Ovary (tissue), 9 donors: ENCODE data around the gene COPS4. TPM values are rescaled to one million over a fixed set of nuclear protein-coding genes. Genes with fewer than 3 reads are reported as not detected.
A peak's percentile ranks its signal among the peaks of the same experiment; 100 is the strongest.

Source experiments
- DNase-seq, 5 donors: peaks; one replicate each; pipeline ENCODE4 v3.0.0-alpha.2; 2019 to 2020
- H3K27ac ChIP-seq, 2 donors: fragments of 200-600 bp; one replicate each; pipeline versions ENCODE4 v1.5.1 to v1.8.0; 2019 to 2022
- H3K27me3 ChIP-seq: fragments of 200-600 bp; one replicate; pipeline ENCODE4 v1.8.0; 2022
- H3K36me3 ChIP-seq: fragments of 200-600 bp; sonication (generic); one replicate; pipeline ENCODE4 v1.5.1; 2019
- H3K4me1 ChIP-seq: one replicate; pipeline ENCODE4 v1.8.1; 2013; ENCODE audit warnings: mild to moderate bottlenecking, moderate library complexity; ENCODE audit not compliant: insufficient read depth
- H3K4me3 ChIP-seq: fragments of 200-600 bp; sonication (generic); one replicate; pipeline ENCODE4 v1.5.1; 2017
- H3K9me3 ChIP-seq, 2 donors: fragments of 200-600 bp in 1 of 2; sonication (generic) in 1 of 2; one replicate each; pipeline versions ENCODE4 v1.5.1 to v1.8.1; 2013 to 2019; ENCODE audit warnings: mild to moderate bottlenecking in 1 of 2, moderate library complexity in 1 of 2
- CTCF ChIP-seq, 3 donors: fragments of 450-650 bp in 2 of 3; fragments of 200-600 bp in 1 of 3; IDR thresholded peaks; one replicate each; pipeline versions ENCODE4 v1.5.1 to v1.8.0; 2016 to 2022; ENCODE audit warnings: antibody characterized with exemption in 3 of 3, mild to moderate bottlenecking in 1 of 3
- EP300 ChIP-seq: sonication (generic); formaldehyde crosslinking; IDR thresholded peaks from one replicate; pipeline ENCODE4 v1.6.1; 2017; ENCODE audit warnings: antibody characterized with exemption
- POLR2A ChIP-seq: fragments of 450-650 bp; IDR thresholded peaks from one replicate; pipeline ENCODE4 v1.6.1; 2017; ENCODE audit warnings: antibody characterized with exemption, mild to moderate bottlenecking, moderate library complexity
- WGBS, 3 donors: extraction: QIAGEN DNeasy Blood & Tissue Kit in 1 of 3; methylation state at CpG; one replicate each; pipeline versions ENCODE4 v1.1.5 to v1.1.7; 2013 to 2017; 5-methylcytosine and 5-hydroxymethylcytosine counted together
- intact Hi-C, 4 donors: fragments of 100-400 bp; cut with DNase I; formaldehyde crosslinking; loops; one replicate each; pipeline versions ENCODE4 v1.11.0 to v1.15.1; 2022 to 2023
- polyA plus RNA-seq, 2 donors: library from polyadenylated mRNA; stranded (reverse); fragments of 200-250 nt in 1 of 2; fragments of 350-450 nt in 1 of 2; fragmentation: Illumina TruSeq in 1 of 2; extraction: RNeasy Lipid Tissue Mini Kit (QIAGEN cat#74804) in 1 of 2; gene quantifications; one replicate each; pipeline ENCODE4 v1.2.3, GENCODE V29; 2013 to 2014
- total RNA-seq, 7 donors: library from RNA; depleted of rRNA in 2 of 7; stranded (reverse); fragments of >200 nt in 2 of 7; fragmentation: NEBNext Ultra II Directional in 3 of 7; extraction: Animal tissue kit (Norgen Biotek cat#: 25700) in 3 of 7; gene quantifications; one replicate each; pipeline versions ENCODE4 v1.1.0 to v1.2.4, GENCODE V29; 2016 to 2023
- donor health status: DM: no; HTN: no; CAD: no; lungs with moderate emphysema.
- donor health status: DM: no; HTN: no; CAD: no.
- donor health status: Bipolar disorder and iron deficiency.
- donor health status: DM: yes; HTN: yes; CAD: no.
- donor health status: DM: no; HTN: no; CAD: no.
- donor health status: DM: yes; HTN: yes; CAD: no.

Gene COPS4
- total and polyA plus RNA-seq, 9 donors: 30.7 to 45.3 (median 34.1) TPM

GRCh38 chr4:83107631-83108030, 72.6 kb downstream of the COPS4 start:
- Histone ChIP-seq H3K27me3 (no peaks in the 10 kb centered on the region), H3K9me3 (no peaks in the 10 kb centered on the region), H3K36me3 (no peaks in the 10 kb centered on the region), H3K4me3 (no peak overlapping the region), H3K4me1 (no peaks in the 10 kb centered on the region), H3K27ac (no peak overlapping the region)
- DNase-seq: no peak
- WGBS, 3 donors: 81 to 90% (median 86%) methylated on average over 9 of the region's 9 CpGs
- TF ChIP-seq EP300 (no peak), CTCF (IDR thresholded peaks at IDR 0.05) (no peak)
- intact Hi-C loops: loop anchor here in 1 of 4 donors (5.0 kb wide), 1 partner anchor 1390 kb away; the partner anchor contains the start of gene NKX6-1

GRCh38 chr4:83108101-83108861, 73.3 kb downstream of the COPS4 start:
- DNase-seq: no peak
- intact Hi-C loops: loop anchor here in 1 of 4 donors (5.0 kb wide), 1 partner anchor 1389 kb away; the partner anchor contains the start of gene NKX6-1
- WGBS, 3 donors: 91 to 96% (median 94%) methylated on average over 26 of the region's 26 CpGs
- no peaks in the 10 kb centered on the region for H3K36me3 ChIP-seq
- no peaks in the 10 kb centered on the region for H3K4me1 ChIP-seq
- no peaks in the 10 kb centered on the region for H3K9me3 ChIP-seq
- no peak overlapping the region for H3K27ac ChIP-seq
- H3K4me3 ChIP-seq: no peak overlapping the region
- H3K27me3 ChIP-seq: no peaks in the 10 kb centered on the region
- TF ChIP-seq EP300 (no peak), CTCF (IDR thresholded peaks at IDR 0.05) (no peak), POLR2A (no peak)

- Histone ChIP-seq H3K4me1 (no peaks in the 10 kb centered on the region), H3K4me3 (peak overlapping the region; percentile 35), H3K36me3 (no peaks in the 10 kb centered on the region), H3K27ac (no peak overlapping the region), H3K27me3 (no peaks in the 10 kb centered on the region), H3K9me3 (no peaks in the 10 kb centered on the region)
- WGBS, 3 donors: 1 to 2% (median 1%) methylated on average over 36 to 64 of the region's 64 CpGs
- intact Hi-C loops: loop anchor here in 1 of 4 donors (5.0 kb wide), 1 partner anchor 1388 kb away; the partner anchor contains the start of gene NKX6-1
- peak in 4 of 5 donors; percentile 18 to 46 (median 26) for DNase-seq
- TF ChIP-seq CTCF (IDR thresholded peaks at IDR 0.05): no peak
- no peak for TF ChIP-seq EP300
- no peak for TF ChIP-seq POLR2A
Measured at GRCh38 chr4:83109480-83110222, 74.7 kb downstream of the COPS4 start.

- Histone ChIP-seq H3K27me3 (no peaks in the 10 kb centered on the region), H3K4me3 (peak overlapping the region; percentile 35), H3K9me3 (no peaks in the 10 kb centered on the region), H3K4me1 (no peaks in the 10 kb centered on the region), H3K36me3 (no peaks in the 10 kb centered on the region), H3K27ac (no peak overlapping the region)
- intact Hi-C loops: no loop called here
- DNase-seq: peak; percentile 70 to 85 (median 72)
- TF ChIP-seq CTCF (IDR thresholded peaks at IDR 0.05) (peak in 1 of 3 donors; percentile 27), POLR2A (no peak), EP300 (no peak)
- 1 to 4% (median 2%) methylated on average over 15 to 18 of the region's 18 CpGs for WGBS, 3 donors
Measured at GRCh38 chr4:83110223-83110945, 75.4 kb downstream of the COPS4 start.
